ENCODE measurements around the gene ERC1.

GRCh38 chr12:1533602-1534304 is 542.7 kb downstream of the ERC1 start:
- TF ChIP-seq CTCF (IDR thresholded peaks at IDR 0.05; ENCODE audit: insufficient read depth, low read length), result no peak
- no peak for TF ChIP-seq REST (IDR thresholded peaks at IDR 0.05; ENCODE audit: insufficient replicate concordance, low read depth)
- peak; percentile 71 for TF ChIP-seq POLR2AphosphoS5 (IDR thresholded peaks at IDR 0.05; ENCODE audit: low read depth)
